Mesenteric fat pad (tissue), 1 donor: ENCODE data around the gene HDAC3. TPM values are rescaled to one million over a fixed set of nuclear protein-coding genes. Genes with fewer than 3 reads are reported as not detected.

Experiments
- DNase-seq: peaks from one replicate; pipeline ENCODE4 v3.0.0-alpha.2; 2020; ENCODE audit warnings: low spot score
- long read RNA-seq: library from polyadenylated mRNA; unstranded; transcript quantifications from one replicate; pipeline ENCODE4 v2.0.0, GENCODE V29; 2020
- total RNA-seq: library from RNA; stranded (reverse); fragmentation: NEBNext Ultra II Directional; extraction: Animal tissue kit (Norgen Biotek cat#: 25700); gene quantifications from one replicate; pipeline ENCODE4 v1.2.1, GENCODE V29; 2021
- donor health status: DM: yes; HTN: yes; CAD: no.

Gene HDAC3
- total RNA-seq = 39.3 TPM
- long read RNA-seq, transcript HDAC3-201 (15 exons, 1,959 nt) = major isoform, 126 of 150 reads
- long read RNA-seq, partial matches to known transcripts = 5 of 150 reads
- long read RNA-seq, other reads (novel, unspliced or antisense) = 14 of 150 reads

GRCh38 chr5:141636413-141637122 lies at the start of gene HDAC3, which contains the start of gene RELL2:
Gene HDAC3, minus strand, starts transcription at chr5:141636849. Its CDS starts 59 bp downstream, at chr5:141636790.
Gene RELL2, plus strand, starts transcription at chr5:141636997. Its CDS starts 1,229 bp downstream, at chr5:141638226.
- peak; percentile 99 for DNase-seq

- DNase-seq = no peak
Measured at GRCh38 chr5:141685591-141685990, 48.9 kb upstream of the HDAC3 start.

GRCh38 chr5:141683596-141684141 lies 47.0 kb upstream of the HDAC3 start:
- DNase-seq = no peak

- DNase-seq = peak; percentile 94
Measured at GRCh38 chr5:141681695-141682641, 45.3 kb upstream of the HDAC3 start, which contains the start of gene ARAP3. Gene ARAP3, minus strand, starts transcription at chr5:141682230. Its CDS starts 1,744 bp downstream, at chr5:141680486.

GRCh38 chr5:141681295-141681694 lies 44.6 kb upstream of the HDAC3 start:
- DNase-seq = no peak

- no peak for DNase-seq
Measured at GRCh38 chr5:141680751-141681201, 44.1 kb upstream of the HDAC3 start.

GRCh38 chr5:141680178-141680577 lies 43.5 kb upstream of the HDAC3 start:
- DNase-seq = no peak

- DNase-seq = no peak
Measured at GRCh38 chr5:141677415-141677814, 40.8 kb upstream of the HDAC3 start.

GRCh38 chr5:141675672-141676071 lies 39.0 kb upstream of the HDAC3 start:
- no peak for DNase-seq

GRCh38 chr5:141674747-141675146 lies 38.1 kb upstream of the HDAC3 start:
- DNase-seq = no peak

GRCh38 chr5:141672841-141673813 lies 36.5 kb upstream of the HDAC3 start:
- DNase-seq = no peak

- no peak for DNase-seq
Measured at GRCh38 chr5:141672071-141672840, 35.6 kb upstream of the HDAC3 start.

GRCh38 chr5:141669520-141669919 lies 32.9 kb upstream of the HDAC3 start:
- no peak for DNase-seq

GRCh38 chr5:141668601-141669265 lies 32.1 kb upstream of the HDAC3 start:
- DNase-seq = no peak

- no peak for DNase-seq
Measured at GRCh38 chr5:141665995-141666940, 29.6 kb upstream of the HDAC3 start.

- no peak for DNase-seq
Measured at GRCh38 chr5:141664733-141665461, 28.2 kb upstream of the HDAC3 start.

GRCh38 chr5:141663506-141663905 lies 26.9 kb upstream of the HDAC3 start:
- DNase-seq = no peak
